HUES6 (cell line): Measurements from ENCODE around the gene PBX3.

Source experiments
- H3K27ac ChIP-seq: 2 replicates; pipeline ENCODE4 v1.7.0; 2013; ENCODE audit warnings: low read depth, mild to moderate bottlenecking, low read length, inconsistent platforms
- H3K27me3 ChIP-seq: 2 replicates; pipeline ENCODE4 v1.6.1; 2013; ENCODE audit warnings: low read length; ENCODE audit not compliant: control insufficient read depth, insufficient read depth
- H3K36me3 ChIP-seq: 2 replicates; pipeline ENCODE4 v1.6.1; 2013; ENCODE audit warnings: low read length; ENCODE audit not compliant: control insufficient read depth, insufficient read depth
- H3K4me1 ChIP-seq: 2 replicates; pipeline ENCODE4 v1.6.1; 2013; ENCODE audit warnings: low read length; ENCODE audit not compliant: control insufficient read depth, insufficient read depth
- H3K4me3 ChIP-seq: 2 replicates; pipeline ENCODE4 v1.5.1; 2013; ENCODE audit warnings: low read depth, low read length
- H3K9ac ChIP-seq: one replicate; pipeline ENCODE4 v1.6.1; 2013; ENCODE audit warnings: mild to moderate bottlenecking, low read length
- H3K9me3 ChIP-seq: 2 replicates; pipeline ENCODE4 v1.6.1; 2013; ENCODE audit warnings: low read depth, low read length; ENCODE audit not compliant: control insufficient read depth, insufficient read depth

The PBX3 gene

DNA sequence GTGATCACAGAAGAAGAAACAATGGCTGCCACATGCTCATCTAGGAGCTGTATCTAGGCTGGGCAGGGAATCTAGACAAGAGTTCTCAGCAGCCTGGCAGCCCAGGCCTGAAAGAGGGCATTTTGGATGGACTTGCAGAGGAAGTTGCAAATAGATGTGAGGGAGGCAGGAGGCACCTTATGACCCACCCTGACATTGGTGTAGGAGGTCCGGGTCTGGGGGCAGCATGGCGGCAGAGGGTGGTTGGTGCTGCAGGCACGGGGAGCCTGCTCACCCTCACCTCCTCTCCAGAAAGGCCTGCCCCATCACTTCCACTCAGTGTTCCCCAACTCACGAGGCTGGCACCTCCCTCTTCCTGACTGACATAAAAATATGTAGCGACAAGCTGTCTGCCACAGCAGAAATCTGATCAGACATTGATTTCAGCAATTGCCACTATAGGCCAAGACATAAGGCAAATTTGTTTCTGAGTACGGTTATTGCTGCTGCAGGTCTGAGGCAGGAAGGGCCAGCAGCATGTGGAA, 217.6 kb downstream of the PBX3 start:
- peaks cover 48% of the 10 kb centered on the region for H3K36me3 ChIP-seq
- H3K4me3 ChIP-seq, result no peak overlapping the region
- no peaks in the 10 kb centered on the region for H3K4me1 ChIP-seq
- H3K9ac ChIP-seq, result no peak overlapping the region
- no peaks in the 10 kb centered on the region for H3K27me3 ChIP-seq
- H3K9me3 ChIP-seq, result no peaks in the 10 kb centered on the region
- H3K27ac ChIP-seq, result no peak overlapping the region

DNA sequence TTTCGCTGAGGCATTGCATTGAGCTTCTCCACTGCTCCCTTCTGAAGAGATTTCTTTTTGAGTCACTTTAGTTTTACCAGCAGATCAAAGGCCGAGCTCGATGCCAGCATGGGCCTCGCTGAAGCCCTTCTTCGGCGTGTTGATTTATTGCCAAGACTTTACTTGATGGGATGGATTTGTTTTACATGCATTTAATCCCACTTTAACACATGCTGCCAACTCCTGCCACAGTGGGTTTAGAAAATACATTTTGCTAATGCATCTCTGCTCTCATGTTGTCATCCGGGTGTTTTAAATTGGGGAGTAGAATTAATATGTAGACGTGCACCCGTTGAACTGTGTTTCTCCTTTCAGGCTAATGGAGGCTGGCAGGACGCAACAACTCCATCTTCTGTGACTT, 218.3 kb downstream of the PBX3 start:
- H3K4me3 ChIP-seq, result no peak overlapping the region
- H3K36me3 ChIP-seq, result peaks cover 47% of the 10 kb centered on the region
- no peaks in the 10 kb centered on the region for H3K4me1 ChIP-seq
- no peak overlapping the region for H3K27ac ChIP-seq
- H3K9me3 ChIP-seq, result no peaks in the 10 kb centered on the region
- no peak overlapping the region for H3K9ac ChIP-seq
- no peaks in the 10 kb centered on the region for H3K27me3 ChIP-seq

DNA sequence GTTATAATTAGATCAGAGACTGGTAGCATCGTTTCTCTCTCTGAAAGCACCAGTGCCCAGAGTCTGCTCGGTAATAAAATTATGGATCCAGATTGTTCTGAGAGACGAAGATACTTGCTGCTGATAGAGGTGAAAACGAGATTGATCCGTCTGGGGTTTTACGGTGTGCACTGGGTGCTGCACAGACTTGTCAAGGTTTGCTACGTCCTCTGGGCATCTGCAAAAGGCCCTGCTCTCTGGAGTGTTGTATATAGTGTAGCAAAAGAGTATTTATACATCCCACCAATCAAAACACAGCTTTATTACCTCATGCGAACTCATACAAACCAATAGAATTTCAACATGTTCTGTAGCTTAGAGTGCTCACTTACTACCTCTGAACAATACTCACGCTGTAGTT, 219.3 kb downstream of the PBX3 start:
- Histone ChIP-seq H3K9me3 (no peaks in the 10 kb centered on the region), H3K27ac (no peak overlapping the region), H3K9ac (no peak overlapping the region), H3K4me3 (no peak overlapping the region), H3K27me3 (no peaks in the 10 kb centered on the region), H3K36me3 (peaks cover 38% of the 10 kb centered on the region), H3K4me1 (no peaks in the 10 kb centered on the region)

DNA sequence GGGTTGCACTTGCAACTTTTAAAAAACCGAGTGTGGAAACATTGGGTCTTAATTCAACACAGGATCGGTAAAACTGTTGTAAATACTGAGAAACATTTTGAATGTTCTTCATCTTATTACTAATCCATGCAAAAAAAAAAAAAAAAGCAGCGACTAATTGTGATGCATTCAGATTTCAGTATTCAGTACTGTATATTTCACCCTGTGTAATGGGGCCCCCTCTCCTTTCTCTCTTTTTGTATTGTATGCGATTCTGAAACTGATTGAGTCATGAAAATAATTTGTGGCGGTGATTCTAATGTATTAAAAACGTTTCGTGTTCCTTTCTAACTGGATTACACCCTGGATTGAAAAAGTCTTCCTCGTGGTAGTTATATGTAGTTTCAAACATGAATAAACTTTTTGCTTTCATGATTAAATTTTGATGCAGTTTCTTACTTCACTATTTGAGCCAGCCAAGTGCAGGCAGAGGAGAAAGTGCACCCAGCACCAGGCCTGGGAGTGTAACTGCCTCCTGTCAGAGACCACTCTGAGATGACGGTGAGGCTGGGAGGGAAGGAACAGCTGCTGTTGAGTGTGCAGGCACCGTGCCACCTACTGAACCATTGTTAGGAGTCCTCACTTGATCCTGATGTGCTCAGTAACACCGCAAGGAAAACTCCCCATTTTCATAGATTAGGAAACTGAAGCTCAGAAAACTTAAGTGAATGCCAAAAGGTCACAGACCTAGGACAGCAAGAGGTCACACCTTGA, 220.0 kb downstream of the PBX3 start:
- Histone ChIP-seq H3K4me1 (no peaks in the 10 kb centered on the region), H3K9me3 (no peaks in the 10 kb centered on the region), H3K36me3 (peaks cover 35% of the 10 kb centered on the region), H3K9ac (no peak overlapping the region), H3K27ac (no peak overlapping the region), H3K4me3 (no peak overlapping the region), H3K27me3 (no peaks in the 10 kb centered on the region)

DNA sequence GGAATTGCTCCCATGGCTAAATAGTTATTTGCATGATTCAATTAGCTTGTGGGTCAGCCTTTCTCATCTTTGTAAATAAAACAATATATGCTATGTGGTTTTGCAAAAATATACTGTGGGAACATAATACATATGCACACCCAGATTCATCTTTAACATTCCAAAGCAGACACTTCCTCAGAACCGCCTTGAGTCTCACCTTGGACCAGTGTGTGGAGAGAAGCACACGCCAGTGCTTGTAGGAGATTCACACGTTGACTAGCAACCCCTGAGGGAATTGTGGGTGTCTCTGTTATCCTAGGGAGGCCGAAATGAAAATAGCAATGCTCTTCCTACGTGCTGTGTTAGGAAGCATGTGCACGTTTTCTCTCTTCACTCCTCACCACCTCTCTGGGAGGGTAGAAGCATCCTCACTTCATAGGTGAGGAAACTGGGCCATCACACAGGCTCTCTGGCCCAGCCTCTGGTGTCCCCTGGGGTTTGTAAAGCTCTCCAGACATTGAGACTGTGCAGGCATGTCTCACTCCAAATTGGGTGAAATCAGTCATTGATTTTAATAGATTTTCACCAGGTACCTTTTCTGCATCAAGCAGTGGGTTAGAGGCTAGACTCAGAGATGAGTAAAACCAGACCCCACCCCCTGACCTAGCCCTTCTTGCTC, 221.7 kb downstream of the PBX3 start:
- Histone ChIP-seq H3K9me3 (no peaks in the 10 kb centered on the region), H3K36me3 (peaks cover 22% of the 10 kb centered on the region), H3K4me3 (no peak overlapping the region), H3K27me3 (no peaks in the 10 kb centered on the region), H3K4me1 (no peaks in the 10 kb centered on the region), H3K27ac (no peak overlapping the region), H3K9ac (no peak overlapping the region)

DNA sequence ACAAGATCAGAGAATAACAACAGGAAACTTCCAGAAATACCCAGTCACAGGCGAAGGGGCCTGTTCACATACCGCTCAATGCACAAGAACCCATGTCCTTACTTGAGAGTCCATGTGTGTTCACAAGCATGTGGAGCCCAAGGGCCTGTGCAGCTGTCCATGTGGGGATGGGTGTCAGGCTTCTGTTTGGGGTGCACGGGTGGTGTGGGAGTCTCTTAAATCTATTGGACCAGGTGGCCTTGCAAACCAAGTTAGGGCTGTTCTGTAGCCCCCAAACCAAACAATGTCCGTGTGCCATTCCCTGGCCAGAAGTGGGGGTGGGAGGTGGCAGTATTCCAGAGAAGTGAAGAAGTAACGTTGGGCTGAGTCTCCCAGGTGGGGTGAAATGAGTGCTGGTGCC, 222.3 kb downstream of the PBX3 start:
- Histone ChIP-seq H3K4me3 (no peak overlapping the region), H3K4me1 (no peaks in the 10 kb centered on the region), H3K36me3 (peaks cover 19% of the 10 kb centered on the region), H3K27me3 (no peaks in the 10 kb centered on the region), H3K9me3 (peaks cover 1% of the 10 kb centered on the region), H3K9ac (no peak overlapping the region), H3K27ac (no peak overlapping the region)

DNA sequence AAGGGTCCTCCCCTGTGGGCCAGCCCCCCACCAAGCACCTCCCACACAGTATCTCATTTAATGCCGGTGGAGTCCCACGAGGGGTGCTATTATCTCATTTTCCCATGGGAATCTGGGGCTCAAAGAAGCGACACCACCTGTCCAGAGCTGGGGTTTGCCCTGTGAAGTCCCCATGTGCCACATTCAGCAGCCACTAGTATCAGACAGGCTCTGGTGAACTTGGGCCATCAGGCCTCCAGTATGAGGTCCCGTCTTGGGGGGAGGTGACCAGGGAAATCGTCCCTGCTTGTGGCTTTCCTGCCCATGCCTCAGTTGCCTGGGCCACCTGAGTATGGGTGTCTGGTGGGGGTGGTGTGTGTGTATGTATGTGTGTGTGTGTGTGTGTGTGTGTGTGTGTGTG, 222.7 kb downstream of the PBX3 start:
- Histone ChIP-seq H3K36me3 (peaks cover 15% of the 10 kb centered on the region), H3K4me3 (no peak overlapping the region), H3K9ac (no peak overlapping the region), H3K9me3 (peaks cover 5% of the 10 kb centered on the region), H3K27me3 (no peaks in the 10 kb centered on the region), H3K4me1 (no peaks in the 10 kb centered on the region), H3K27ac (no peak overlapping the region)

DNA sequence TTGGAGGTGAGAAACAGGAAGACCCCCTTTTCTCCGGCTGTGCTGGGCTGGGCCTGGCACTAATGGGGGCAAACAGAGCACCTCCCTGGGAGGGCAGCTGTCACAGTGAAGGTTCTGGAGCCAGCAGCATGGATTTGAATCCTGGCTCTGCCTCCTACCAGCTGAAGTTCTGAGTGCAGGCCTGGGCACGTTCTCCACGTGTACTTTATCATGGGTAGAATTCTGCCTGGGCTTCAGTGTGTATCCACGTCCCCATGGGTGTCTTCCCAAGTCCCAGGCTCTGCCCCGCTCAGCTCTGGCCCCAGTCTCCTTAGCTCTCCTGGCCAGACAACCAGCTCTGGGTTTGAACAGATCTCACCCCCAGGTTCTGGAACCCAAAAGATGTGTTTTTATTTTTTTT, 223.2 kb downstream of the PBX3 start:
- Histone ChIP-seq H3K9me3 (peaks cover 6% of the 10 kb centered on the region), H3K4me1 (no peaks in the 10 kb centered on the region), H3K4me3 (no peak overlapping the region), H3K36me3 (peaks cover 13% of the 10 kb centered on the region), H3K9ac (no peak overlapping the region), H3K27ac (no peak overlapping the region), H3K27me3 (no peaks in the 10 kb centered on the region)

DNA sequence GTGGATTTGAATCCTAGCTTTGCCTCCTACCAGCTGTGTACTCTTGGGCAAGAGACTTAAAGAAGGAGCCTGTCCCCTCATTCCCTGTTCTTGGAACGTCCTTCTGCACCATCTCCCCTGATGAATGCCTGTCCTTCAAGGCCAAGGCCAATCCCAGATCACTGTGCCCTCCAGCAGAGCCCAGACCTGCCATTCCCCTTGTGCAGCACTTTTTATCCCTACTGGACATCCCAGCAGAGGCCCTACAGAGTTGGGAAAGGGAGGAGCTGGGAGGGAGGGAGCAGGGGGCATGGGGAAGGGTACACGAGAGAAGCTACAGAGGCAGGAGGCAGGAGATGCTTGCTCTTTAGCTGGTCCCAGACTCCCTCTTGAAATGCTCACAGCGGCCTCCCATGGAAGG, 223.9 kb downstream of the PBX3 start:
- no peaks in the 10 kb centered on the region for H3K27me3 ChIP-seq
- no peak overlapping the region for H3K4me3 ChIP-seq
- H3K27ac ChIP-seq, result no peak overlapping the region
- H3K36me3 ChIP-seq, result peaks cover 8% of the 10 kb centered on the region
- no peak overlapping the region for H3K9ac ChIP-seq
- peaks cover 8% of the 10 kb centered on the region for H3K9me3 ChIP-seq
- no peaks in the 10 kb centered on the region for H3K4me1 ChIP-seq

DNA sequence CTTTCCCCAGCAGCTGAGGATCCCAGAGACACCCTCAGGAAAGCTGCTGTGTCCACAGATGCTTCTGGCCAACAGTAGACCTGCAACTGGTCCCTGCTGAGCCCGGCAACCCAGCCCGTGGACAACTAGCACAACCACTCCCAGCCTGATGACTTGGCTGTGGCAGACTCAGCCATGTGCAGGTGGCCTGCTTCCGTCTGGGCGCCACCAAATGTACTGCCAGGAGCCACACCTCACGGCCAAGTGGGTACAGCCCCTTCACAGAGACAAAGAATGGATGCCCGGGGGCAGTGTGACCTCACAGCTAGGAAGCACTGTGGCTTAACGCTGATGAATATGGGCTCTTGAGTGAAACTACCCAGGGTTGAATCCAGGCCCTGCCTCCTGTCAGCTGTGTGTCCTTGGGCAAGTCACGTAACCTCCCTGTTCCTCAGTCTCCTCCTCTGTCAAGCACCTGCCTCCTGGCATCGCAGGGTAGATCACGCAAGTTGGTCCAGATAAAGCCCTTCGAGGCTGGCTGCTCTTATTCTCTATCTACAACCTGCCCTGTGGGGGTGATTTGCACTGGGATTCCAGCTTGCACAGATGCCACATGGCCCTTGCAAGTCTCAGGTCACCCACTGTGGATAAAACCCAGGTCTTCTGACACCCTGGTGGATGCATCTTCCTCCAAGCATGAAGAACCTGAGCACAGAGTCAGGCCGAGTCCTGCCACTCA, 225.0 kb downstream of the PBX3 start:
- no peak overlapping the region for H3K4me3 ChIP-seq
- H3K4me1 ChIP-seq, result no peaks in the 10 kb centered on the region
- H3K27me3 ChIP-seq, result no peaks in the 10 kb centered on the region
- H3K9ac ChIP-seq, result no peak overlapping the region
- no peaks in the 10 kb centered on the region for H3K36me3 ChIP-seq
- peaks cover 9% of the 10 kb centered on the region for H3K9me3 ChIP-seq
- H3K27ac ChIP-seq, result no peak overlapping the region

DNA sequence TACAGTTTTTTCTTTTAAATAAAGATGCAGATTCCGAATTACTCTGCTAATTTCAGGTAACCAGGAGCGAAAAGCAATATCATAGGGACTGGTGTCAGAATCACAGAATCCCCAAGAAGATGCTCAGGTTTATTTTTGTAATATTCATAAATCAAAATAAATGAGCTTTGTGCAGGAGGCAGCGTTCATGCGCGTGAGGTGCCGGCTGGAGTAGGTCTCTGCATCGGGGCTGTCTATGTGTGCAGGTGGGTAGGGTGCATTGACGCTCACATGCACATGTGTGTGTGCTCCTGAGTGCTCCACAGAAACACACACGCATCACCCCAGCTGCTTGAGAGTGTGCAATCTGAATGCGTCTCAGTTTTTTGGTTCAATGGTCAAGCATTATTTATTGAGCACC, 226.4 kb downstream of the PBX3 start:
- H3K9me3 ChIP-seq, result peaks cover 13% of the 10 kb centered on the region
- H3K36me3 ChIP-seq, result no peaks in the 10 kb centered on the region
- no peaks in the 10 kb centered on the region for H3K4me1 ChIP-seq
- H3K9ac ChIP-seq, result no peak overlapping the region
- no peak overlapping the region for H3K4me3 ChIP-seq
- H3K27ac ChIP-seq, result no peak overlapping the region
- H3K27me3 ChIP-seq, result no peaks in the 10 kb centered on the region
